ENCODE measurements around the gene TOR1A.

GRCh38 chr9:129806061-129806460 is 17.9 kb downstream of the TOR1A start:
- TF ChIP-seq CTCF (IDR thresholded peaks at IDR 0.05) (no peak), POLR2A (IDR thresholded peaks at IDR 0.05) (no peak)
